OCI-LY1 (cell line): Measurements from ENCODE around the gene ARPC5L.

Experiments used
- H2AFZ ChIP-seq: fragments of 200-600 bp; sonication (generic), shearing (Covaris generic); 2 replicates; pipeline ENCODE4 v1.6.0; 2014; ENCODE audit warnings: antibody characterized with exemption, mild to moderate bottlenecking, low read length
- H3F3A ChIP-seq: fragments of 200-600 bp; sonication (generic), shearing (Covaris generic); 2 replicates; pipeline ENCODE4 v1.6.0; 2014; ENCODE audit warnings: mild to moderate bottlenecking, antibody characterized with exemption, low read length, moderate library complexity; ENCODE audit not compliant: insufficient read depth
- H3K27ac ChIP-seq: fragments of 200-600 bp; sonication (generic); 2 replicates; pipeline ENCODE4 v1.5.1; 2014; ENCODE audit warnings: low read length, mixed run types, mild to moderate bottlenecking, low read depth; ENCODE audit not compliant: poor library complexity, severe bottlenecking
- H3K27me3 ChIP-seq: fragments of 200-600 bp; sonication (generic); 2 replicates; pipeline ENCODE4 v1.6.0; 2014; ENCODE audit warnings: antibody characterized with exemption, mild to moderate bottlenecking, low read length, moderate library complexity; ENCODE audit not compliant: insufficient read depth
- H3K36me3 ChIP-seq: fragments of 200-600 bp; sonication (generic); 2 replicates; pipeline ENCODE4 v1.6.1; 2014; ENCODE audit warnings: mild to moderate bottlenecking, antibody characterized with exemption, low read length, moderate library complexity, mixed read lengths; ENCODE audit not compliant: insufficient read depth
- H3K4me1 ChIP-seq: fragments of 200-600 bp; sonication (generic); 2 replicates; pipeline ENCODE4 v1.5.1; 2014; ENCODE audit warnings: mild to moderate bottlenecking, low read length, moderate library complexity; ENCODE audit not compliant: insufficient read depth, severe bottlenecking
- H3K4me2 ChIP-seq: fragments of 200-600 bp; sonication (generic), shearing (Covaris generic); 2 replicates; pipeline ENCODE4 v1.6.1; 2014; ENCODE audit warnings: low read length
- H3K4me3 ChIP-seq: fragments of 200-600 bp; sonication (generic); 2 replicates; pipeline ENCODE4 v1.5.1; 2014; ENCODE audit warnings: low read length, low read depth, mild to moderate bottlenecking, mixed read lengths; ENCODE audit not compliant: poor library complexity, severe bottlenecking
- H3K79me2 ChIP-seq: fragments of 200-600 bp; shearing (Covaris generic); 2 replicates; pipeline ENCODE4 v1.6.1; 2016; ENCODE audit warnings: mixed run types, low read length, mixed read lengths; ENCODE audit not compliant: insufficient read depth
- H3K9ac ChIP-seq: fragments of 200-600 bp; sonication (generic), shearing (Covaris generic); 2 replicates; pipeline ENCODE4 v1.6.1; 2014; ENCODE audit warnings: mild to moderate bottlenecking, low read length, mixed read lengths
- H3K9me2 ChIP-seq: fragments of 200-600 bp; sonication (generic), shearing (Covaris generic); 2 replicates; pipeline ENCODE4 v1.6.1; 2014; ENCODE audit warnings: low read depth, mild to moderate bottlenecking, low read length, mixed read lengths
- H3K9me3 ChIP-seq: fragments of 200-600 bp; shearing (Covaris generic); 2 replicates; pipeline ENCODE4 v1.6.1; 2014; ENCODE audit warnings: low read length, mixed read lengths
- H4K20me1 ChIP-seq: fragments of 200-600 bp; sonication (generic), shearing (Covaris generic); 2 replicates; pipeline ENCODE4 v1.6.0; 2016; ENCODE audit warnings: mild to moderate bottlenecking, low read length; ENCODE audit not compliant: insufficient read depth
- CTCF ChIP-seq: fragments of 200-600 bp; sonication (generic), shearing (Covaris generic); IDR thresholded peaks from 2 replicates; pipeline ENCODE4 v1.5.1; 2017; ENCODE audit warnings: mild to moderate bottlenecking, antibody characterized with exemption, low read length, moderate library complexity, mixed read lengths
- EZH2 ChIP-seq: fragments of 200-600 bp; sonication (generic), shearing (Covaris generic); IDR thresholded peaks from 2 replicates; pipeline ENCODE4 v1.8.0; 2017; ENCODE audit warnings: borderline replicate concordance, mixed run types, mild to moderate bottlenecking, antibody characterized with exemption, low read length, moderate library complexity, mixed read lengths

Gene ARPC5L

GRCh38 chr9:124849801-124850200 lies 12.1 kb upstream of the ARPC5L start:
- no peaks in the 10 kb centered on the region for H3K79me2 ChIP-seq
- TF ChIP-seq EZH2 (no peak), CTCF (no peak)
- peaks cover 33% of the 10 kb centered on the region for H3K4me1 ChIP-seq
- H3K36me3 ChIP-seq: no peaks in the 10 kb centered on the region
- no peaks in the 10 kb centered on the region for H3K9me2 ChIP-seq
- no peak overlapping the region for H3K27ac ChIP-seq
- H4K20me1 ChIP-seq: no peaks in the 10 kb centered on the region
- H2AFZ ChIP-seq: no peak overlapping the region
- 0 out of 2 replicates have a peak, but pooled peaks cover 2% of the 10 kb centered on the region for H3F3A ChIP-seq
- no peaks in the 10 kb centered on the region; the same call in 1 of the 2 replicates for H3K27me3 ChIP-seq
- no peak overlapping the region for H3K4me2 ChIP-seq
- H3K9ac ChIP-seq: no peak overlapping the region
- no peak overlapping the region for H3K4me3 ChIP-seq
- H3K9me3 ChIP-seq: no peaks in the 10 kb centered on the region

GRCh38 chr9:124852121-124852828 lies 9.7 kb upstream of the ARPC5L start:
- TF ChIP-seq CTCF (no peak), EZH2 (no peak)
- Histone ChIP-seq H2AFZ (no peak overlapping the region), H3K27ac (no peak overlapping the region), H3K4me3 (peak overlapping the region; percentile 44), H3K36me3 (peaks cover 13% of the 10 kb centered on the region), H3K4me2 (peak overlapping the region; percentile 75), H3K9me3 (no peaks in the 10 kb centered on the region), H3K9ac (peak overlapping the region; percentile 25; the same call in 1 of the 2 replicates), H3K9me2 (no peaks in the 10 kb centered on the region), H3K4me1 (peaks cover 23% of the 10 kb centered on the region), H3K79me2 (no peaks in the 10 kb centered on the region), H4K20me1 (no peaks in the 10 kb centered on the region), H3F3A (0 out of 2 replicates have a peak, but pooled peaks cover 9% of the 10 kb centered on the region), H3K27me3 (no peaks in the 10 kb centered on the region; the same call in 1 of the 2 replicates)

GRCh38 chr9:124852829-124853531 lies 8.9 kb upstream of the ARPC5L start, which contains the start of gene WDR38:
TSS of gene WDR38 (plus strand) at chr9:124853460. CDS start at chr9:124853532, 72 bp downstream.
- Histone ChIP-seq H3K27ac (no peak within 1 kb of the TSS), H3K36me3 (peaks cover 20% of the 10 kb centered on the region), H3K4me1 (peaks cover 18% of the 10 kb centered on the region), H3K27me3 (no peaks in the 10 kb centered on the region; the same call in 1 of the 2 replicates), H3K4me2 (peak within 1 kb of the TSS; percentile 75), H3K9ac (peak within 1 kb of the TSS; percentile 25; the same call in 1 of the 2 replicates), H3F3A (0 out of 2 replicates have a peak, but pooled peaks cover 9% of the 10 kb centered on the region), H3K79me2 (no peaks in the 10 kb centered on the region), H3K9me3 (no peaks in the 10 kb centered on the region), H4K20me1 (no peaks in the 10 kb centered on the region), H3K9me2 (no peaks in the 10 kb centered on the region), H2AFZ (no peak within 1 kb of the TSS), H3K4me3 (peak within 1 kb of the TSS; percentile 44)
- TF ChIP-seq CTCF (peak; percentile 98), EZH2 (no peak)
